Sigmoid colon (tissue), 7 donors: ENCODE data around the gene RDH5. TPM values are rescaled to one million over a fixed set of nuclear protein-coding genes. Genes with fewer than 3 reads are reported as not detected.
A peak's percentile ranks its signal among the peaks of the same experiment; 100 is the strongest.

Experiments used
- DNase-seq: peaks from one replicate; pipeline ENCODE4 v3.0.0-alpha.2; 2019
- H3K27ac ChIP-seq, 4 donors: fragments of 200-600 bp; sonication (generic); one replicate each; pipeline ENCODE4 v1.5.1; 2016 to 2019; ENCODE audit warnings: mild to moderate bottlenecking in 1 of 4
- H3K27me3 ChIP-seq, 3 donors: fragments of 200-600 bp; sonication (generic); one replicate each; pipeline ENCODE4 v1.5.1; 2019; ENCODE audit warnings: mild to moderate bottlenecking in 1 of 3
- H3K36me3 ChIP-seq, 4 donors: fragments of 200-600 bp; sonication (generic); one replicate each; pipeline ENCODE4 v1.5.1; 2016 to 2019
- H3K4me1 ChIP-seq, 4 donors: fragments of 200-600 bp; sonication (generic); one replicate each; pipeline ENCODE4 v1.5.1; 2017 to 2019
- H3K4me3 ChIP-seq, 4 donors: fragments of 200-600 bp; sonication (generic); one replicate each; pipeline ENCODE4 v1.5.1; 2017 to 2019; ENCODE audit warnings: mild to moderate bottlenecking in 2 of 4, moderate library complexity in 1 of 4
- H3K9me3 ChIP-seq, 4 donors: fragments of 200-600 bp in 3 of 4; sonication (generic) in 3 of 4; one replicate each; pipeline versions ENCODE4 v1.5.1 to v1.6.1; 2013 to 2019
- CTCF ChIP-seq, 4 experiments: fragments of 450-650 bp in 3 of 4; fragments of 200-600 bp in 1 of 4; IDR thresholded peaks; one replicate each; pipeline ENCODE4 v1.5.1; 2016 to 2019; ENCODE audit warnings: antibody characterized with exemption in 4 of 4, mild to moderate bottlenecking in 3 of 4, moderate library complexity in 2 of 4
- EP300 ChIP-seq, 4 donors: sonication (generic); formaldehyde crosslinking; IDR thresholded peaks; one replicate each; pipeline ENCODE4 v1.6.1; 2017; ENCODE audit warnings: antibody characterized with exemption in 4 of 4
- POLR2A ChIP-seq, 2 donors: fragments of 450-650 bp; IDR thresholded peaks; one replicate each; pipeline ENCODE4 v1.6.1; 2016; ENCODE audit warnings: antibody characterized with exemption in 2 of 2, mild to moderate bottlenecking in 2 of 2, moderate library complexity in 2 of 2
- POLR2AphosphoS5 ChIP-seq, 4 donors: sonication (generic); formaldehyde crosslinking; IDR thresholded peaks; one replicate each; pipeline ENCODE4 v1.6.1; 2017; ENCODE audit warnings: antibody characterized with exemption in 4 of 4
- WGBS, 2 donors: extraction: QIAGEN DNeasy Blood & Tissue Kit; methylation state at CpG; one replicate each; pipeline ENCODE4 v1.1.7; 2013; 5-methylcytosine and 5-hydroxymethylcytosine counted together
- intact Hi-C: fragments of 100-400 bp; cut with DNase I; formaldehyde crosslinking; loops from one replicate; pipeline ENCODE4 v1.15.1; 2023
- polyA plus RNA-seq, 3 donors: library from polyadenylated mRNA; stranded (reverse); fragments of 200-250 nt; gene quantifications; one replicate each; pipeline ENCODE4 v1.2.3, GENCODE V29; 2013
- total RNA-seq, 4 donors: library from RNA; depleted of rRNA; stranded (reverse); fragments of >200 nt; gene quantifications; one replicate each; pipeline ENCODE4 v1.1.0, GENCODE V29; 2016
- donor health status: healthy with polysubstance abuse.
- donor health status: Bipolar disorder and iron deficiency.
- donor health status: healthy.

The RDH5 gene
- total and polyA plus RNA-seq, 7 donors: 8.4 to 37.5 (median 30.7) TPM

GRCh38 chr12:55743406-55744339 is 23.5 kb downstream of the RDH5 start:
- Histone ChIP-seq H3K4me3 (peak overlapping the region; percentile 45 to 67 (median 60)), H3K27ac (peak overlapping the region; percentile 76 to 85 (median 78)), H3K36me3 (no peaks in the 10 kb centered on the region), H3K27me3 (no peaks in the 10 kb centered on the region), H3K9me3 (no peaks in the 10 kb centered on the region), H3K4me1 (peaks cover 0 to 38% (median 31%) of the 10 kb centered on the region in 4 donors)
- TF ChIP-seq EP300 (IDR thresholded peaks at IDR 0.05) (no peak), CTCF (IDR thresholded peaks at IDR 0.05) (no peak), POLR2AphosphoS5 (IDR thresholded peaks at IDR 0.05) (peak in 2 of 4 donors; percentile 17 to 22), POLR2A (IDR thresholded peaks at IDR 0.05) (no peak)
- DNase-seq: peak; percentile 84
- intact Hi-C loops: loop anchor here (5.0 kb wide), 2 partner anchors 184 to 299 kb away; partner anchors contain the start of genes PYM1 and RPS26
- WGBS, 2 donors: 0 to 1% methylated on average over 73 of the region's 73 CpGs

- peak; percentile 40 for DNase-seq
- intact Hi-C loops: loop anchor here (5.0 kb wide), 2 partner anchors 183 to 298 kb away; partner anchors contain the start of genes PYM1 and RPS26
- 10 to 13% methylated on average over 11 of the region's 11 CpGs for WGBS, 2 donors
- Histone ChIP-seq H3K27me3 (no peaks in the 10 kb centered on the region), H3K9me3 (no peaks in the 10 kb centered on the region), H3K4me1 (peaks cover 0 to 38% (median 30%) of the 10 kb centered on the region in 4 donors), H3K4me3 (peak overlapping the region; percentile 45 to 67 (median 60)), H3K36me3 (no peaks in the 10 kb centered on the region), H3K27ac (peak overlapping the region in 3 of 4 donors; percentile 76 to 85 (median 79))
- no peak for TF ChIP-seq EP300 (IDR thresholded peaks at IDR 0.05)
- TF ChIP-seq POLR2AphosphoS5 (IDR thresholded peaks at IDR 0.05): no peak
- no peak for TF ChIP-seq POLR2A (IDR thresholded peaks at IDR 0.05)
- no peak for TF ChIP-seq CTCF (IDR thresholded peaks at IDR 0.05)
Observed at GRCh38 chr12:55744340-55745030, 24.3 kb downstream of the RDH5 start.

- no peaks in the 10 kb centered on the region for H3K27me3 ChIP-seq
- WGBS, 2 donors: 37% methylated on average over 13 of the region's 13 CpGs
- H3K36me3 ChIP-seq: peaks cover 0 to 1% (median 0%) of the 10 kb centered on the region in 4 donors
- H3K27ac ChIP-seq: peak overlapping the region; percentile 25 to 79 (median 46)
- peak overlapping the region in 2 of 4 donors; percentile 13 to 21 for H3K4me3 ChIP-seq
- no peaks in the 10 kb centered on the region for H3K9me3 ChIP-seq
- TF ChIP-seq POLR2AphosphoS5 (IDR thresholded peaks at IDR 0.05): peak in 1 of 4 donors; percentile 9
- no peak for TF ChIP-seq EP300 (IDR thresholded peaks at IDR 0.05)
- no peak for TF ChIP-seq POLR2A (IDR thresholded peaks at IDR 0.05)
- no peak for TF ChIP-seq CTCF (IDR thresholded peaks at IDR 0.05)
- H3K4me1 ChIP-seq: peaks cover 0 to 38% (median 30%) of the 10 kb centered on the region in 4 donors
- peak; percentile 71 for DNase-seq
- intact Hi-C loops: no loop called here
Observed at GRCh38 chr12:55745361-55746173, 25.4 kb downstream of the RDH5 start.
